Muscle layer of colon (tissue), 2 donors: Measurements from ENCODE around the gene MALAT1.
"Not testable (repeated sequence)": the region's sequence is repeated elsewhere in the genome, so short reads cannot be mapped to it uniquely, and the experiment has no call there.

ENCODE experiments used
- H3K27ac ChIP-seq: one replicate; pipeline ENCODE4 v1.7.0; 2013; ENCODE audit warnings: low read depth, mild to moderate bottlenecking, low read length, moderate library complexity
- H3K27me3 ChIP-seq, 2 donors: one replicate each; pipeline ENCODE4 v1.7.0; 2013; ENCODE audit warnings: low read length in 2 of 2, mild to moderate bottlenecking in 2 of 2; ENCODE audit not compliant: insufficient read depth in 2 of 2, control insufficient read depth in 1 of 2
- H3K36me3 ChIP-seq: one replicate; pipeline ENCODE4 v1.7.0; 2013; ENCODE audit warnings: mild to moderate bottlenecking, low read length; ENCODE audit not compliant: insufficient read depth
- H3K4me1 ChIP-seq: one replicate; pipeline ENCODE4 v1.7.0; 2013; ENCODE audit warnings: mild to moderate bottlenecking, low read length; ENCODE audit not compliant: insufficient read depth
- H3K4me3 ChIP-seq, 2 donors: one replicate each; pipeline ENCODE4 v1.7.0; 2013; ENCODE audit warnings: low read length in 2 of 2, low read depth in 1 of 2, mild to moderate bottlenecking in 1 of 2, moderate library complexity in 1 of 2
- H3K9ac ChIP-seq: one replicate; pipeline ENCODE4 v1.7.0; 2013; ENCODE audit warnings: low read length
- H3K9me3 ChIP-seq: one replicate; pipeline ENCODE4 v1.7.0; 2013; ENCODE audit warnings: mild to moderate bottlenecking, low read length
- donor health status: abdominal sarcoma.
- donor health status: Adenocarcinoma of cecum.

The MALAT1 gene

DNA sequence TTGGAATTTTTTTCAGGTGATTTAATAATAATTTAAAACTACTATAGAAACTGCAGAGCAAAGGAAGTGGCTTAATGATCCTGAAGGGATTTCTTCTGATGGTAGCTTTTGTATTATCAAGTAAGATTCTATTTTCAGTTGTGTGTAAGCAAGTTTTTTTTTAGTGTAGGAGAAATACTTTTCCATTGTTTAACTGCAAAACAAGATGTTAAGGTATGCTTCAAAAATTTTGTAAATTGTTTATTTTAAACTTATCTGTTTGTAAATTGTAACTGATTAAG, 3.4 kb downstream of the MALAT1 start:
- H3K9me3 ChIP-seq = no peaks in the 10 kb centered on the region
- H3K27me3 ChIP-seq = no peaks in the 10 kb centered on the region
- H3K9ac ChIP-seq = peak overlapping the region; percentile 100
- peaks cover 29% of the 10 kb centered on the region for H3K4me1 ChIP-seq
- H3K36me3 ChIP-seq = peaks cover 61% of the 10 kb centered on the region
- peak overlapping the region; percentile 98 for H3K27ac ChIP-seq
- peak overlapping the region; percentile 97 for H3K4me3 ChIP-seq

DNA sequence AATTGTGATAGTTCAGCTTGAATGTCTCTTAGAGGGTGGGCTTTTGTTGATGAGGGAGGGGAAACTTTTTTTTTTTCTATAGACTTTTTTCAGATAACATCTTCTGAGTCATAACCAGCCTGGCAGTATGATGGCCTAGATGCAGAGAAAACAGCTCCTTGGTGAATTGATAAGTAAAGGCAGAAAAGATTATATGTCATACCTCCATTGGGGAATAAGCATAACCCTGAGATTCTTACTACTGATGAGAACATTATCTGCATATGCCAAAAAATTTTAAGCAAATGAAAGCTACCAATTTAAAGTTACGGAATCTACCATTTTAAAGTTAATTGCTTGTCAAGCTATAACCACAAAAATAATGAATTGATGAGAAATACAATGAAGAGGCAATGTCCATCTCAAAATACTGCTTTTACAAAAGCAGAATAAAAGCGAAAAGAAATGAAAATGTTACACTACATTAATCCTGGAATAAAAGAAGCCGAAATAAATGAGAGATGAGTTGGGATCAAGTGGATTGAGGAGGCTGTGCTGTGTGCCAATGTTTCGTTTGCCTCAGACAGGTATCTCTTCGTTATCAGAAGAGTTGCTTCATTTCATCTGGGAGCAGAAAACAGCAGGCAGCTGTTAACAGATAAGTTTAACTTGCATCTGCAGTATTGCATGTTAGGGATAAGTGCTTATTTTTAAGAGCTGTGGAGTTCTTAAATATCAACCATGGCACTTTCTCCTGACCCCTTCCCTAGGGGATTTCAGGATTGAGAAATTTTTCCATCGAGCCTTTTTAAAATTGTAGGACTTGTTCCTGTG, 3.9 kb downstream of the MALAT1 start:
- Histone ChIP-seq H3K9me3 (no peaks in the 10 kb centered on the region), H3K9ac (peak overlapping the region; percentile 100), H3K36me3 (peaks cover 61% of the 10 kb centered on the region), H3K27me3 (no peaks in the 10 kb centered on the region), H3K4me1 (peaks cover 34% of the 10 kb centered on the region), H3K27ac (peak overlapping the region; percentile 98), H3K4me3 (peak overlapping the region; percentile 97)

DNA sequence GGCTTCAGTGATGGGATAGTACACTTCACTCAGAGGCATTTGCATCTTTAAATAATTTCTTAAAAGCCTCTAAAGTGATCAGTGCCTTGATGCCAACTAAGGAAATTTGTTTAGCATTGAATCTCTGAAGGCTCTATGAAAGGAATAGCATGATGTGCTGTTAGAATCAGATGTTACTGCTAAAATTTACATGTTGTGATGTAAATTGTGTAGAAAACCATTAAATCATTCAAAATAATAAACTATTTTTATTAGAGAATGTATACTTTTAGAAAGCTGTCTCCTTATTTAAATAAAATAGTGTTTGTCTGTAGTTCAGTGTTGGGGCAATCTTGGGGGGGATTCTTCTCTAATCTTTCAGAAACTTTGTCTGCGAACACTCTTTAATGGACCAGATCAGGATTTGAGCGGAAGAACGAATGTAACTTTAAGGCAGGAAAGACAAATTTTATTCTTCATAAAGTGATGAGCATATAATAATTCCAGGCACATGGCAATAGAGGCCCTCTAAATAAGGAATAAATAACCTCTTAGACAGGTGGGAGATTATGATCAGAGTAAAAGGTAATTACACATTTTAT, 4.6 kb downstream of the MALAT1 start:
- H3K27ac ChIP-seq = peak overlapping the region; percentile 91
- H3K4me1 ChIP-seq = peaks cover 34% of the 10 kb centered on the region
- no peaks in the 10 kb centered on the region for H3K9me3 ChIP-seq
- peaks cover 61% of the 10 kb centered on the region for H3K36me3 ChIP-seq
- peak overlapping the region; percentile 100 for H3K9ac ChIP-seq
- H3K27me3 ChIP-seq = no peaks in the 10 kb centered on the region
- H3K4me3 ChIP-seq = peak overlapping the region; percentile 97

DNA sequence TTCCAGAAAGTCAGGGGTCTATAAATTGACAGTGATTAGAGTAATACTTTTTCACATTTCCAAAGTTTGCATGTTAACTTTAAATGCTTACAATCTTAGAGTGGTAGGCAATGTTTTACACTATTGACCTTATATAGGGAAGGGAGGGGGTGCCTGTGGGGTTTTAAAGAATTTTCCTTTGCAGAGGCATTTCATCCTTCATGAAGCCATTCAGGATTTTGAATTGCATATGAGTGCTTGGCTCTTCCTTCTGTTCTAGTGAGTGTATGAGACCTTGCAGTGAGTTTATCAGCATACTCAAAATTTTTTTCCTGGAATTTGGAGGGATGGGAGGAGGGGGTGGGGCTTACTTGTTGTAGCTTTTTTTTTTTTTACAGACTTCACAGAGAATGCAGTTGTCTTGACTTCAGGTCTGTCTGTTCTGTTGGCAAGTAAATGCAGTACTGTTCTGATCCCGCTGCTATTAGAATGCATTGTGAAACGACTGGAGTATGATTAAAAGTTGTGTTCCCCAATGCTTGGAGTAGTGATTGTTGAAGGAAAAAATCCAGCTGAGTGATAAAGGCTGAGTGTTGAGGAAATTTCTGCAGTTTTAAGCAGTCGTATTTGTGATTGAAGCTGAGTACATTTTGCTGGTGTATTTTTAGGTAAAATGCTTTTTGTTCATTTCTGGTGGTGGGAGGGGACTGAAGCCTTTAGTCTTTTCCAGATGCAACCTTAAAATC, 5.3 kb downstream of the MALAT1 start:
- Histone ChIP-seq H3K9ac (peak overlapping the region; percentile 100), H3K4me1 (peaks cover 34% of the 10 kb centered on the region), H3K9me3 (no peaks in the 10 kb centered on the region), H3K27me3 (no peaks in the 10 kb centered on the region), H3K4me3 (peak overlapping the region; percentile 97), H3K36me3 (peaks cover 61% of the 10 kb centered on the region), H3K27ac (peak overlapping the region; percentile 91)

DNA sequence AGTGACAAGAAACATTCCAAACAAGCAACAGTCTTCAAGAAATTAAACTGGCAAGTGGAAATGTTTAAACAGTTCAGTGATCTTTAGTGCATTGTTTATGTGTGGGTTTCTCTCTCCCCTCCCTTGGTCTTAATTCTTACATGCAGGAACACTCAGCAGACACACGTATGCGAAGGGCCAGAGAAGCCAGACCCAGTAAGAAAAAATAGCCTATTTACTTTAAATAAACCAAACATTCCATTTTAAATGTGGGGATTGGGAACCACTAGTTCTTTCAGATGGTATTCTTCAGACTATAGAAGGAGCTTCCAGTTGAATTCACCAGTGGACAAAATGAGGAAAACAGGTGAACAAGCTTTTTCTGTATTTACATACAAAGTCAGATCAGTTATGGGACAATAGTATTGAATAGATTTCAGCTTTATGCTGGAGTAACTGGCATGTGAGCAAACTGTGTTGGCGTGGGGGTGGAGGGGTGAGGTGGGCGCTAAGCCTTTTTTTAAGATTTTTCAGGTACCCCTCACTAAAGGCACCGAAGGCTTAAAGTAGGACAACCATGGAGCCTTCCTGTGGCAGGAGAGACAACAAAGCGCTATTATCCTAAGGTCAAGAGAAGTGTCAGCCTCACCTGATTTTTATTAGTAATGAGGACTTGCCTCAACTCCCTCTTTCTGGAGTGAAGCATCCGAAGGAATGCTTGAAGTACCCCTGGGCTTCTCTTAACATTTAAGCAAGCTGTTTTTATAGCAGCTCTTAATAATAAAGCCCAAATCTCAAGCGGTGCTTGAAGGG, 6.0 kb downstream of the MALAT1 start:
- Histone ChIP-seq H3K9me3 (no peaks in the 10 kb centered on the region), H3K27ac (peak overlapping the region; percentile 91), H3K9ac (peak overlapping the region; percentile 100)

DNA sequence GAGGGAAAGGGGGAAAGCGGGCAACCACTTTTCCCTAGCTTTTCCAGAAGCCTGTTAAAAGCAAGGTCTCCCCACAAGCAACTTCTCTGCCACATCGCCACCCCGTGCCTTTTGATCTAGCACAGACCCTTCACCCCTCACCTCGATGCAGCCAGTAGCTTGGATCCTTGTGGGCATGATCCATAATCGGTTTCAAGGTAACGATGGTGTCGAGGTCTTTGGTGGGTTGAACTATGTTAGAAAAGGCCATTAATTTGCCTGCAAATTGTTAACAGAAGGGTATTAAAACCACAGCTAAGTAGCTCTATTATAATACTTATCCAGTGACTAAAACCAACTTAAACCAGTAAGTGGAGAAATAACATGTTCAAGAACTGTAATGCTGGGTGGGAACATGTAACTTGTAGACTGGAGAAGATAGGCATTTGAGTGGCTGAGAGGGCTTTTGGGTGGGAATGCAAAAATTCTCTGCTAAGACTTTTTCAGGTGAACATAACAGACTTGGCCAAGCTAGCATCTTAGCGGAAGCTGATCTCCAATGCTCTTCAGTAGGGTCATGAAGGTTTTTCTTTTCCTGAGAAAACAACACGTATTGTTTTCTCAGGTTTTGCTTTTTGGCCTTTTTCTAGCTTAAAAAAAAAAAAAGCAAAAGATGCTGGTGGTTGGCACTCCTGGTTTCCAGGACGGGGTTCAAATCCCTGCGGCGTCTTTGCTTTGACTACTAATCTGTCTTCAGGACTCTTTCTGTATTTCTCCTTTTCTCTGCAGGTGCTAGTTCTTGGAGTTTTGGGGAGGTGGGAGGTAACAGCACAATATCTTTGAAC, 6.8 kb downstream of the MALAT1 start:
- Histone ChIP-seq H3K36me3 (peaks cover 59% of the 10 kb centered on the region), H3K27ac (peak overlapping the region; percentile 91), H3K27me3 (no peaks in the 10 kb centered on the region), H3K4me3 (peak overlapping the region; percentile 97), H3K4me1 (peaks cover 34% of the 10 kb centered on the region), H3K9ac (peak overlapping the region; percentile 100), H3K9me3 (no peaks in the 10 kb centered on the region)

More for the DNA sequence above, 6.0 kb downstream of the MALAT1 start:
- Histone ChIP-seq H3K36me3 (peaks cover 61% of the 10 kb centered on the region), H3K4me3 (peak overlapping the region; percentile 97), H3K27me3 (no peaks in the 10 kb centered on the region), H3K4me1 (peaks cover 34% of the 10 kb centered on the region)

DNA sequence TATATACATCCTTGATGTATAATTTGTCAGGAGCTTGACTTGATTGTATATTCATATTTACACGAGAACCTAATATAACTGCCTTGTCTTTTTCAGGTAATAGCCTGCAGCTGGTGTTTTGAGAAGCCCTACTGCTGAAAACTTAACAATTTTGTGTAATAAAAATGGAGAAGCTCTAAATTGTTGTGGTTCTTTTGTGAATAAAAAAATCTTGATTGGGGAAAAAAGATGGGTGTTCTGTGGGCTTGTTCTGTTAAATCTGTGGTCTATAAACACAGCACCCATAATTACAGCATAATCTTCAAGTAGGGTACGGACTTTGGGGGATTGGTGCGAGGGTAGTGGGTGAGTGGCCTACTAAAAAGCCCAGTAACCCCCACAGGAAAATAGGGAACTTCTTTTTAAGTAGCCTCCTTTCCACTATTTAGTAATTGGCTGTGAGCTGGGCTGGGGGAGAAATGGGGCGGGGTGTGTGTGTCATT, 7.5 kb downstream of the MALAT1 start:
- Histone ChIP-seq H3K27ac (peak overlapping the region; percentile 91), H3K27me3 (no peaks in the 10 kb centered on the region), H3K9ac (peak overlapping the region; percentile 100), H3K4me1 (peaks cover 34% of the 10 kb centered on the region), H3K4me3 (peak overlapping the region; percentile 97), H3K36me3 (peaks cover 53% of the 10 kb centered on the region), H3K9me3 (no peaks in the 10 kb centered on the region)

DNA sequence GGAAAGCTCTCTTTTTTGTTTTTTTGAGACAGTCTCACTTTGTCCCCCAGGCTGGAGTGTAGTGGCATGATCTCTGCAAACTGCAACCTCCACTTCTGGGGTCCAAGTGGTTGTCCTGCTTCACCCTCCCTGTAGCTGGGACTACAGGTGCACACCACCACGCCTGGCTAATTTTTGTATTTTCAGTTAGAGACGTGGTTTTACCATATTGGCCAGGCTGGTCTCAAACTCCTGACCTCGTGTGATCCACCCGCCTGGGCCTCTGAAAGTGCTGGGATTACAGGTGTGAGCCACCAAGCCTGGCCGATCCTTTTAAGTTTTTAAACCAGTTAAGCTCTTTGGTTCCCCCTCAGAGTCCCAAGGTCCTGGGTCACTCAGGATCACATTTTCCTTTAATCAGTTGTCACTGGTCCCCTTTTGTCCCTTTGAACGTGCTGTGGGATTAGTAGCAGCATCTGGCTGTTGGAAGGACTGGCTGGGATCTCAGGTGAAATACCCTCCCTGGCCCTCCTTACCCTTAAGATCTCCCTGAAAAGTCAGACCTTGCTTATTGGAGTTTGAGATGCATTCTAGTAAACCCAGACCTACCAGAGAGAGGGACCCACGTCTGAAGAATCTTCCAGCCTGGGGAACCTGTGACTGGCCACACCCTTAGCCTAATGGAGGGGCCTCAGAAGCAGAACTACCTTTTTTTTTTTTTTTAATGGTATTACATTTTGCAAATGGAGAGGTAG, 8.1 kb downstream of the MALAT1 start:
- Histone ChIP-seq H3K9ac (peak overlapping the region; percentile 100), H3K36me3 (peaks cover 47% of the 10 kb centered on the region), H3K27me3 (no peaks in the 10 kb centered on the region), H3K4me3 (peak overlapping the region in 1 of 2 donors; percentile 97), H3K27ac (peak overlapping the region; percentile 91), H3K4me1 (peaks cover 34% of the 10 kb centered on the region), H3K9me3 (no peaks in the 10 kb centered on the region)

DNA sequence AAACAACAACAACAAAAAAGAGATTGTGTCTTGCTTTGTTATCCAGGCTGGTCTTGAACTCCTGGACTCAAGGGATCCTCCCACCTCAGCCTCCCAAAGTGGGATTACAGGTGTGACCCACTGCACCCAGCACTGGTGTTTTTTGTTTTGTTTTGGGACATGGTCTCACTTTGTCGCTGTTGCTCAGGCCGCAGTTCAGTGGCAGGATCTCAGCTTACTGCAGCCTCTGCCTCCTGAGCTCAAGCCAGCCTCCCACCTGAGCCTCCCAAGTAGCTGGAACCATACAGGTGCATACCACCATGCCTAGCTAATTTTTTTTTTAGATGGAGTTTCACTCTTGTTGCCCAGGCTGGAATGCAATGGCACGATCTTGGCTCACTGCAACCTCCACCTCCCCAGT, 13.5 kb downstream of the MALAT1 start:
- not testable (repeated sequence) for H3K4me3 ChIP-seq, H3K9me3 ChIP-seq, H3K27me3 ChIP-seq, H3K27ac ChIP-seq, H3K4me1 ChIP-seq, H3K36me3 ChIP-seq, H3K9ac ChIP-seq
